Mucosa of descending colon (tissue), 3 donors: Measurements from ENCODE around the gene MEST. TPM values are rescaled to one million over a fixed set of nuclear protein-coding genes. Genes with fewer than 3 reads are reported as not detected.
A peak's percentile ranks its signal among the peaks of the same experiment; 100 is the strongest.

Experiments used
- ATAC-seq: fragments of 200-7000 bp; cut with Tn5 transposase; one replicate; pipeline ENCODE4 v1.9.1; 2020; ENCODE audit warnings: mild to moderate bottlenecking, moderate library complexity
- DNase-seq, 3 donors: peaks; one replicate each; pipeline ENCODE4 v3.0.0-alpha.2; 2020
- H3K36me3 ChIP-seq: fragments of 200-600 bp; one replicate; pipeline ENCODE4 v1.8.0; 2021; ENCODE audit warnings: low read depth, mild to moderate bottlenecking
- H3K4me1 ChIP-seq: fragments of 200-600 bp; one replicate; pipeline ENCODE4 v1.8.0; 2021; ENCODE audit warnings: low read depth, mild to moderate bottlenecking
- H3K4me3 ChIP-seq: fragments of 200-600 bp; one replicate; pipeline ENCODE4 v1.8.0; 2021; ENCODE audit warnings: mild to moderate bottlenecking
- H3K9me3 ChIP-seq: fragments of 200-600 bp; one replicate; pipeline ENCODE4 v1.8.0; 2021; ENCODE audit warnings: mild to moderate bottlenecking
- CTCF ChIP-seq: fragments of 200-600 bp; IDR thresholded peaks from one replicate; pipeline ENCODE4 v1.8.0; 2022; ENCODE audit warnings: antibody characterized with exemption, mild to moderate bottlenecking
- intact Hi-C, 2 donors: fragments of 100-400 bp; cut with DNase I in 1 of 2; cut with micrococcal nuclease in 1 of 2; formaldehyde crosslinking; loops; one replicate each; pipeline versions ENCODE4 v1.11.0 to v1.11.1; 2022; cut with DNase I, micrococcal nuclease
- total RNA-seq, 3 donors: library from RNA; stranded (reverse); fragmentation: NEBNext Ultra II Directional in 2 of 3; extraction: Animal tissue kit (Norgen Biotek cat#: 25700) in 2 of 3; gene quantifications; one replicate each; pipeline versions ENCODE4 v1.2.1 to v1.2.4, GENCODE V29; 2021 to 2023
- donor health status: DM: no; HTN: no; CAD: no; lungs with moderate emphysema.
- donor health status: DM: no; HTN: no; CAD: no.
- donor health status: DM: no; HTN: yes; CAD: no.

The MEST gene
- total RNA-seq, 3 donors from 2014 or later: 31.7 to 61.4 (median 42.6) TPM

DNA sequence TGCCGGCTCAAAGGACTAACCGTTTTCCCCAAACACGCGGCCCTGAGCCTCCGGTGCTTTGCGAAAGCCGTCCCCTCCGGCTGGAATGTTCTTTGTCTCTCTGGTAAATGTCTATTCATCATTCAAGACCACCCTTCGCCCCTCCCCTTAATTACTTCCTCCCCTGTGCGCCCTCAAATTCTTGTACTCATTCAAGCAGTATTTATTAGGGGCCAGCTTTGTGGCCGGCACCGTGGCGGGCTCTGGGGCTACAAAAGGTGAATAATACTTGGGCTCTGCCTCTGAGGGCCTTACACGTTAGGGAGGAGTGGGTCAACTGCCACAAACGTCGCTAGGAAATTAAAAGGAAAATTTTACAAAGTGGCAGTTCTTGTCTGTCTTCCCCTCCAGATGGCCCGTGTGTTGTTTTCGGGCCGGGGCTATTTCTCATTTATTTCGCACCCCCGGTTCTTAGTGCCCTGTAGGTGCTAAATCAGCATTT is 1.5 kb upstream of the MEST start:
- intact Hi-C loops: no loop called here
- H3K4me3 ChIP-seq: no peak overlapping the region
- DNase-seq (no peak), ATAC-seq (no peak)
- no peak for TF ChIP-seq CTCF
- H3K36me3 ChIP-seq: no peaks in the 10 kb centered on the region
- H3K9me3 ChIP-seq: no peaks in the 10 kb centered on the region
- H3K4me1 ChIP-seq: no peaks in the 10 kb centered on the region

DNA sequence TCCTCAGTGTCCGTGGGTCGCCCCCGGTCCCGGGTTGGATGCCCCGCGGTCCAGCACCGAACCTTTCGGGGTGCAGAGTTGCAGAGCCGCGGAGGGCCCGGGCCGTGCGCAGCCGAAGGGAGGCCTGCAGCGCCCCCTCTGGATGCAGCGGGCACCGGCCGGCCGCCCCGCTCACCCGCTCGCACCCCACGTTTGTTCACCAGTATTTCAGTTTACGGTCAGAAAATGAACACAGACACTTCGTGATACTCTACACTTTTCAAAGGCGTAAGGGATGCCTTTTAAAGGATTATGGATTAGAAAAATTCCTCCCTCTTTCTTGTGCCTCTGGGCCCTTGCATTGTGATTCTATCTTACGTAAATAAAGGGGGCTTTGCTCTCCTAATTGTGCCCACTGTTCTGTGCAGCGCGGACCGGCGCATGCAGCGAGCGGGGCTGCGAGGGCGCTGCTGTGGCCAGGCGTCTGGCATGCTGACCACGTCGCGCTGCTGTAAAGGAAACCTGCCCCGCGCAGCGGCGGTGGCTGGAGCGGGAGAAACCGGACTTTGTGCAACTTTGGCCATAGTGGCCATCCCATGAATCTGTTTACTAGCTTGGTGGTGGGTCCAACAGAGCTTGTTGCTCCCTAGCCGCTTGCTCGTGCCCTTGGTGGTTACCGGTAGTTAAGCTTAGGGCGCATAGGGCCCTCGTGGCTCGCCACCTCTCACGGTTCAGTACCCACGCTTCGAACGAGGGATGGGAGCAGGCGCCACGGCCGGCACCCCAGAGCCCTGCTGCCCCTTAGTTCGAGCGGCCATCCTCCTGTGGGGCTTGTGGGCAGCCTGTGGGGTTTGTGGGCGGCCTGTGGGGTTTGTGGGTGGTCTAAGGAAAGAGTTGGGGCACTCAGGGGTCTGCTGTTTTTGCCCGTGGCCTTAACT is 739 bp upstream of the MEST start:
- TF ChIP-seq CTCF: peak; percentile 7
- intact Hi-C loops: no loop called here
- peaks cover under 1% of the 10 kb centered on the region for H3K36me3 ChIP-seq
- no peak overlapping the region for H3K4me3 ChIP-seq
- H3K9me3 ChIP-seq: no peaks in the 10 kb centered on the region
- DNase-seq (peak; percentile 30 to 51 (median 45)), ATAC-seq (no peak)
- H3K4me1 ChIP-seq: no peaks in the 10 kb centered on the region

DNA sequence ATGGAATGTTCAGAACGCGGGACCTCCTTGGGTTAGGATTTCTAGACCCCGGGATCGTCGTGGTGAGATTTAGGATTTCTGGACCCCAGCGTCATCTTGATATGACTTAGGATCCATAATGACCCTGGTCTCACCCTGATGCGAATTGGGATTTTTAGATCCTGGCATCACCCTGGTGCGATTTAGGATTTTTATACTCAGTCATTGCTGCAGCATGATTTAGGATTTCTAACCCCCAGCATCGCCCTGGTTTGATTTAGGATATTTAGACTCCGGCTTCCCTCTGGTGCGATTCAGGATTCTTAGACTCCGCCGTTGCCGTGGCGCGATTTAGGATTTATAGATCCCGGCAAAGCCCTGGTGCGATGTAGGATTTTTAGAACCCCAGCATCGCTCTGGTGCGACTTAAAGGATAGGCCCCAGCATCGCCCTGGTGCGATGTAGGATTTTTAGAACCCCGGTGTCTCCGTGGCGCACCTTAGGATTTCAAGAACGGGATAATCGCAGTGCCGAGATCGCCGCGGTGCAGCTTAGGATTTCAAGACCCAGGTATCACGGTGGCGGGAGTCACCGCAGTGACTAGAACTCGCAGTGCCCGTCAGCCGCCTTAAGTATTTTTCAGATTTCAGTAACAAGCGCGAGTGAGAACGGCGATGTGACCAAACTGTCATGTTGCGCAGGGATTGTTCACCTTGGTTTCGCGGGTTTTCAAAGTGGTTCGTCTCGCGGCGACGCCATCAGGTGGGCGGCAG is 814 bp downstream of the MEST start:
- TF ChIP-seq CTCF: no peak
- H3K4me3 ChIP-seq: no peak overlapping the region
- peaks cover 6% of the 10 kb centered on the region for H3K36me3 ChIP-seq
- H3K4me1 ChIP-seq: no peaks in the 10 kb centered on the region
- ATAC-seq (no peak), DNase-seq (no peak)
- H3K9me3 ChIP-seq: no peaks in the 10 kb centered on the region
- intact Hi-C loops: no loop called here

GRCh38 chr7:130493275-130493873 is 1.5 kb downstream of the MEST start:
- no peaks in the 10 kb centered on the region for H3K4me1 ChIP-seq
- no peak for TF ChIP-seq CTCF
- H3K4me3 ChIP-seq: no peak overlapping the region
- DNase-seq: no peak
- intact Hi-C loops: no loop called here
- no peak for ATAC-seq
- peaks cover 6% of the 10 kb centered on the region for H3K36me3 ChIP-seq
- H3K9me3 ChIP-seq: no peaks in the 10 kb centered on the region

GRCh38 chr7:130494431-130494858 is 2.6 kb downstream of the MEST start:
- intact Hi-C loops: no loop called here
- Histone ChIP-seq H3K4me1 (no peaks in the 10 kb centered on the region), H3K36me3 (peaks cover 6% of the 10 kb centered on the region), H3K9me3 (no peaks in the 10 kb centered on the region), H3K4me3 (no peak overlapping the region)
- ATAC-seq (no peak), DNase-seq (no peak)
- TF ChIP-seq CTCF: no peak
